Bronchial epithelial cell (primary cell): ENCODE measurements around the gene PTPRN2. TPM values are rescaled to one million over a fixed set of nuclear protein-coding genes. Genes with fewer than 3 reads are reported as not detected.

Experiments used
- DNase-seq: peaks from one replicate; pipeline ENCODE4 v3.0.0-alpha.2; 2010; ENCODE audit warnings: low read depth
- FAIRE-seq: peaks from 2 replicates; lab custom pipeline; 2011; peaks lifted over from hg19 to GRCh38; lab: Jason Lieb, UNC
- H3K27me3 ChIP-seq: 2 replicates; pipeline ENCODE4 v1.5.1; 2011; ENCODE audit warnings: low read length; ENCODE audit not compliant: control insufficient read depth, insufficient read depth
- H3K36me3 ChIP-seq: 2 replicates; pipeline ENCODE4 v1.5.1; 2011; ENCODE audit warnings: low read length; ENCODE audit not compliant: control insufficient read depth, insufficient read depth
- H3K4me3 ChIP-seq: 2 replicates; pipeline ENCODE4 v1.5.1; 2011; ENCODE audit warnings: mild to moderate bottlenecking, low read depth, low read length, control low read depth
- total RNA-seq: library from RNA; depleted of rRNA; stranded (reverse); fragments of >200 nt; gene quantifications from 2 replicates; pipeline ENCODE4 v1.2.1, GENCODE V29; 2014
- TF ChIP-seq, protein P1 (sequence below): IDR thresholded peaks from 2 replicates; pipeline ENCODE4 v1.5.1; 2011; ENCODE audit warnings: mild to moderate bottlenecking, moderate library complexity, low read length, control low read depth, inconsistent platforms; ENCODE audit not compliant: insufficient read depth, severe bottlenecking

PTPRN2 gene
- total RNA-seq, 1 donor from 2014 or later, result 1.1 TPM

DNA sequence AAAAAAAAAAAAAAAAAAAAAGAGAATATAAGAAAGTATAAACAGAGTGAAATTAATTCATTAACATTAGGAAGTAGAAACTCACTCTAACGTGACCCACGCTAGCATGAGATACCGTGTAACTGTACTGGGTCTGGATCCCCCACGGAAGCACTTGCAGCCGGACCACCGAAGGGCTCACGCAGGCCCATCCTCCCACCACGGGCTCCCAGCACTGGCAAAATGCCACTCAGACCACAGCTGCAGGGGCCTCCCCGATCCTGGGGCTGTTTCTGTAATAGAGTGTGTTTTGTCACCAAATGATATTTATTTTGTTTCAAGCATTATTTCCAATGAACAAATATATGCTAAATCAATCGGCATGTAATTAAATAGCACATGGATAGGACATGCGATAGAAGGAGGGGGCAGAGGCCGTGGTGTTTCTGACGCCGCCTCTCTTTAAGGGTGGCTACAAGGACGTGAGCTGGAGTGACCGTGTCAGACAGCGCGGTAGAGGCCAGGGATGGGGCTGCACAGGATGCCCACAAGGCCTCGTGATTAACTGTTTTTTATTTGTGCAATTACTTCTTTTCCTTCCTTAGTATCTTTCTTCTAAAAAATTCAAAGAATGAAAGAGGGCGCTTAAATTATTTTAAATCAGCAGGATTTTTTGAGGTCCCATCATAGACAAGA, 568.5 kb downstream of the PTPRN2 start:
- H3K36me3 ChIP-seq, result no peaks in the 10 kb centered on the region
- no peaks in the 10 kb centered on the region for H3K27me3 ChIP-seq
- no peak overlapping the region for H3K4me3 ChIP-seq
- TF ChIP-seq, protein P1, sequence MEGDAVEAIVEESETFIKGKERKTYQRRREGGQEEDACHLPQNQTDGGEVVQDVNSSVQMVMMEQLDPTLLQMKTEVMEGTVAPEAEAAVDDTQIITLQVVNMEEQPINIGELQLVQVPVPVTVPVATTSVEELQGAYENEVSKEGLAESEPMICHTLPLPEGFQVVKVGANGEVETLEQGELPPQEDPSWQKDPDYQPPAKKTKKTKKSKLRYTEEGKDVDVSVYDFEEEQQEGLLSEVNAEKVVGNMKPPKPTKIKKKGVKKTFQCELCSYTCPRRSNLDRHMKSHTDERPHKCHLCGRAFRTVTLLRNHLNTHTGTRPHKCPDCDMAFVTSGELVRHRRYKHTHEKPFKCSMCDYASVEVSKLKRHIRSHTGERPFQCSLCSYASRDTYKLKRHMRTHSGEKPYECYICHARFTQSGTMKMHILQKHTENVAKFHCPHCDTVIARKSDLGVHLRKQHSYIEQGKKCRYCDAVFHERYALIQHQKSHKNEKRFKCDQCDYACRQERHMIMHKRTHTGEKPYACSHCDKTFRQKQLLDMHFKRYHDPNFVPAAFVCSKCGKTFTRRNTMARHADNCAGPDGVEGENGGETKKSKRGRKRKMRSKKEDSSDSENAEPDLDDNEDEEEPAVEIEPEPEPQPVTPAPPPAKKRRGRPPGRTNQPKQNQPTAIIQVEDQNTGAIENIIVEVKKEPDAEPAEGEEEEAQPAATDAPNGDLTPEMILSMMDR, result no peak
- DNase-seq (no peak), FAIRE-seq (no peak)

DNA sequence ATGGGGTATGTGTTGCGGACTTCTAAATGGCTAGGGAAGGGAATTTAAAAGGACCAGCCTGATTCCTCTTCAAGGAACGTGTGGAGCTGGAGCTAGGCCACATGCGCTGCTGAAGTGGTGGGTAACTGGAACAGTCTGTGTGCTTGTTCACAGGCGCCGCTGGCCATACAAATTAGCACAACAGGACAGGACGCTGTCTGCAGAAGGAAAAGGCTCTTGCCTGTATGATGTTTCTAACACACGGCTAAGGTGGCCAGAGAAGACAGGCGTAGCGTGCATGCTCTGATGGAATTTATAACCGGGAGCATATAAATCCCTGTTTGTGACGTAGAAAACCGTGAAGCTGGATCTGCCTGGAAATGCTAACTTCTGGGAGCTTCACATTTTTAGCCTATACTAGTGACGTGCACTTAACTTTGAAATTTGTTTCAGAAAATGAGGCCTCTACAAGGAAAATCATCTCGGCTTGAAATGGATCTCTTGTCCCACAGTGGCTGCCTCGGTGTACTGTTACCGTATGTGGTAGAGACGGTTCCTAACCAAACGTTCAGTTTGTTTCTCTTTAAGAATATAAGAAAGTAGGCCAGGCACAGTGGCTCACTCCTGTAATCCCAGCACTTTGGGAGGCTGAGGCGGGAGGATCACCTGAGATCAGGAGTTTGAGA, 569.4 kb downstream of the PTPRN2 start:
- H3K27me3 ChIP-seq, result no peaks in the 10 kb centered on the region
- FAIRE-seq (no peak), DNase-seq (no peak)
- H3K36me3 ChIP-seq, result no peaks in the 10 kb centered on the region
- no peak overlapping the region for H3K4me3 ChIP-seq
- TF ChIP-seq, protein P1, result no peak

DNA sequence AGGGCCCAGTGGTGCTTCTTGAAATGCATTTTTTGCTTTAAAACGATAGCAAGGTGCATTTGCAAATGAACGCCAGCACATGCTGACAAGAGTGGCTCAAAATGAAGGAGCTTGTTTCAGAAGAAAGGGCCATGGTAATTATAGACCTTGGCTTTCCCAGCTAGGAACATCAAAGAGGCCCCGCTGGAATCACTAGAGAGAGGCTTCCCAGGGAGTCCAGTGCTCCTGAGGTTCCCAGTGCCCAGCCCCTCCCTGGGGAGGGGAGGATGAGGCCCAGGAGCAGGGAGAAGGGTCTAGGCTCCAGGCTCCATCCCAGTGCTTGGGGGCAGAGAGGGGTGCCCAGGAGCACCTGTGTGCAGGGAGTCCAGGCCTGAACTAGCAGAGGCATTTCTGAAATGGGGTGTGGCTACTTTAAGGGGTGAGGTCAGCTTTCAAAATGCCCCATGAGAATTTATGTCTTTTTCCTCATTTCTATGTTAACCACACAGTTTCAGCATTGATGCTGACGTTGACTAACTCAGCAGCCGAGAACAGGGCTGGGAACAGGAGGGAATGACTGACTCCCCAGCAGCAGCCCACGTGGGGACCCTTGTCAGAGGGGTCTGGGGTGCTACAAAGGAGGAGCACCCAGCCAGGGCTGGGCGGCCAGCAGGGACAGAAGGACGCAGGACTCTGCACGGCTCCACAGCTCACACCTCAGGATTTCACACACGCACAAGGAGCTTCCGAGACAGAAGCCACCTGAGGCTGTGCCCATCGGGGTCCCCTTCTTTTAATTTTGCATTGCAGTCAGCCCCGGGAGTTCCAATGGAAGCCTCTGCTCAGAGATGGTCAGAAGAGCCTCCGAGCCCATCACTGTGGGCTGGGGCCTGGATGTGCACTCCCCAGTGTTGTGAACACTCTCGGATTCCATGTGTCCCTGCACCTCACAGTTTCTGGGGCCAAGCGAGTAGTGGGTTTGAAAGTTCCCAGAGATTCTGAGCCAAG, 570.2 kb downstream of the PTPRN2 start:
- H3K27me3 ChIP-seq, result no peaks in the 10 kb centered on the region
- H3K4me3 ChIP-seq, result no peak overlapping the region
- TF ChIP-seq, protein P1, result no peak
- no peak for FAIRE-seq
- H3K36me3 ChIP-seq, result no peaks in the 10 kb centered on the region
- DNase-seq, result no peak

DNA sequence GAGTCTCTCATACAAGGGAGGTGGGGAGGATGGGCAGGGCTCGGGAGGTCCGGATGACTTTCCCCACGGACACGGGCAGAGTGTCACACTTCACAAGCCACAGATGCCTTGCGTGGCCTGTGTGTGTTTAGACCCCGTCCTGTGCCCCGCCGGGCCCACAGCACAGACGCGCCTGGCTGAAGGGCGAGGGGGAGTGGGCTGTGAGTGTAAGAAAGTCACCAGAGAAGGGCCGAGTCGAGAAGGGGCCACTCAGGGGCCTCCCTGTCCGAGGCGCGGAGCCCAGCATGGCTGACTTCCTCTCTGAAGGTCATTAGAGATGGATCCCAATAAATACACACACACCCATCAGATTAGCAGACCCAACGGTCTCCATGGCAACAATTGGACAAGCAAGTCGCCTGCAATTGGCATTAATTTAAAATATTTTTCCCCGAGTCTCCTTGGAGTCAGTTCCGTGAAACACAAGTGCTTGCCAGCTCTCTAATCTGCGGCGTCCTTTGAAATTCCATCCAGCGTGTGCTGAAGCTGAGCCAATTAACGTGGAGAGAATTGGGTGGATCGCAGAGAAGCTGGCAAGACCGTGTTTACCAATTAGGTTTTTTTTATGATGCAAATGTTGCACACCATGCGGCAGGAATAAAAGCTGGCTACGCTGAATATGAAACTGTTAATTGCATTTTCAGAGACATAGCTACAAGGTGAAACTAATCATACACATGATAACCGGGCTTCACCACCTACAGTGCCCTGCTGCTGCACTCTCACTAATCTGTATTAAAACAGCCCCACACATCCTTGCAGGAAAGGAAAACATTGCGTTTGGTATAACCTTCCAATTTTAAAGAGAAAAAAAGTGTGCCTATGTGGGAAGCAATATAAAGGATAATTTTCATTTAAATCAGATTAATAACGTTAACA, 571.2 kb downstream of the PTPRN2 start:
- TF ChIP-seq, protein P1, result no peak
- Histone ChIP-seq H3K36me3 (no peaks in the 10 kb centered on the region), H3K27me3 (no peaks in the 10 kb centered on the region), H3K4me3 (no peak overlapping the region)
- FAIRE-seq (no peak), DNase-seq (no peak)

DNA sequence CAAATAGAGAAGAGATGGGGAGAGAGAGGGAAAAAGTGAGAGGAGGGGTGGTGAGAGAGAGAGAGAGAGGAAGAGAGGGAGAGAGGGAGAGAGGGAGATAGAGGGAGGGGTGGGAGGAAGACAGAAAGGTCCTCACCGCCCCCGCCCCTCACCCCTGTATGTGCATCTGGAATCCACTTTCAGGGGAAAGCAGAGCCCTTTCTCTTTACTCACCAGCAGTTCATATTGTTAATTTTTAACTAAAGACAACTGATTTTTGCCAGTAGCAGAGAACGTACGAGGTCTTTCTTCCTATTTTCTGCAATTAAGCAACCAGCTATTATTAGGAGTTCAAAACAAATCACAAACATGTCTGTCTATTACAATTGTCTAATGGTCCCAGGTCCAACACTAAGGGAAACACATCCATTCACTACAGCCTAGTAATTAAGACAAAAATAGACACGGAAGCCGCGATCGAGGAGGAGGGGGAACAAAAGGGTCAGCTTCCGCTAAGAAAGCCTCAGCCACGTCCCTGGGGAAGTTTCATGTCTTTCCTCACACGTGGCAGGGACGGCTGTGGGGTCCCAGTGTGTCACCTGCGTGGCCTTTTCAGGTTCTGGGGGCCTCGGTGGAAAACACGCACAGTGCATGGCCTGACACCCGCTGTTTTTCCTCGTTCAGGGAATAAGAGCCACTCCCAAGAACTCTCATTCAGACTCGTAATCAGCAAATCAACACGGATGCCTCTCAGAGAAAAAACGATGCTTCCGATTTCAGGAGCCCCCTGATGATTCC, 572.0 kb downstream of the PTPRN2 start:
- no peak for FAIRE-seq
- H3K27me3 ChIP-seq, result no peaks in the 10 kb centered on the region
- no peak for DNase-seq
- TF ChIP-seq, protein P1, result no peak
- H3K4me3 ChIP-seq, result no peak overlapping the region
- no peaks in the 10 kb centered on the region for H3K36me3 ChIP-seq
